GM10248 (cell line): Measurements from ENCODE around the gene GGPS1.

Source experiments
- CTCF ChIA-PET: fragments of 300-600 bp; sonication (Branson Sonifier 250); formaldehyde crosslinking; extraction: SDS; loops from one replicate; lab custom pipeline; 2021; ENCODE audit warnings: antibody characterized with exemption; lab: Yijun Ruan, JAX
- POLR2A ChIA-PET: fragments of 350-650 bp; sonication (Branson Sonifier 250); formaldehyde crosslinking; extraction: SDS; loops from one replicate; lab custom pipeline; 2020; ENCODE audit warnings: antibody characterized with exemption; lab: Yijun Ruan, JAX
- DNase-seq: peaks from one replicate; pipeline ENCODE4 v3.0.0; 2012; ENCODE audit errors: extremely low spot score
- CTCF ChIP-seq: IDR thresholded peaks from 2 replicates; pipeline ENCODE4 v1.5.1; 2012; ENCODE audit warnings: mild to moderate bottlenecking, low read depth; ENCODE audit errors: extremely low read depth, missing control alignments, control extremely low read depth

GGPS1 gene

GRCh38 chr1:235313931-235314678, 14.3 kb upstream of the GGPS1 start:
- POLR2A ChIA-PET: interaction anchor here (0.5 to 1.0 kb wide), 3 partner anchors 11 to 21 kb away, joined by 3 read pairs; no protein-coding TSS in a partner anchor
- CTCF ChIA-PET: interaction anchor here (1.8 to 2.6 kb wide), 3 partner anchors 10 to 14 kb away, joined by 5 to 8 read pairs (median 7); no protein-coding TSS in a partner anchor

GRCh38 chr1:235315173-235315572, 13.2 kb upstream of the GGPS1 start:
- CTCF ChIA-PET: interaction anchor here (1.4 to 1.8 kb wide), 2 partner anchors 10 kb away, joined by 3 to 5 read pairs; no protein-coding TSS in a partner anchor
- POLR2A ChIA-PET: no interaction called here
- no peak for DNase-seq
- no peak for TF ChIP-seq CTCF

More at GRCh38 chr1:235313931-235314678, 14.3 kb upstream of the GGPS1 start:
- TF ChIP-seq CTCF: no peak
- DNase-seq: no peak

GRCh38 chr1:235315735-235316134, 12.6 kb upstream of the GGPS1 start:
- DNase-seq: no peak
- CTCF ChIA-PET: interaction anchor here (1.4 to 1.8 kb wide), 2 partner anchors 9 to 11 kb away, joined by 3 to 5 read pairs; no protein-coding TSS in a partner anchor
- POLR2A ChIA-PET: interaction anchor here (0.6 kb wide), 1 partner anchor 11 kb away, joined by 3 read pairs; no protein-coding TSS in a partner anchor
- TF ChIP-seq CTCF: no peak

- ChIA-PET CTCF (interaction anchor here (0.9 kb wide), 1 partner anchor 12 kb away, joined by 3 read pairs; no protein-coding TSS in a partner anchor), POLR2A (no interaction called here)
- no peak for DNase-seq
- no peak for TF ChIP-seq CTCF
Measured at GRCh38 chr1:235317168-235317567, 11.2 kb upstream of the GGPS1 start.

- no peak for TF ChIP-seq CTCF
- ChIA-PET POLR2A (interaction anchor here (0.7 to 0.9 kb wide), 3 partner anchors 12 to 854 kb away, joined by 3 read pairs; no protein-coding TSS in a partner anchor), CTCF (interaction anchor here (1.1 to 1.5 kb wide), 2 partner anchors 12 to 47 kb away, joined by 3 to 7 read pairs; no protein-coding TSS in a partner anchor)
- DNase-seq: no peak
Measured at GRCh38 chr1:235319255-235319654, 9.1 kb upstream of the GGPS1 start.

- ChIA-PET POLR2A (interaction anchor here (0.6 kb wide), 1 partner anchor 842 kb away, joined by 4 read pairs; the partner anchor contains the start of gene TARBP1), CTCF (no interaction called here)
- no peak for TF ChIP-seq CTCF
- no peak for DNase-seq
Measured at GRCh38 chr1:235320521-235321179, 7.7 kb upstream of the GGPS1 start.
